Measurements from ENCODE around the gene TNFRSF12A. TPM values are rescaled to one million over a fixed set of nuclear protein-coding genes. Genes with fewer than 3 reads are reported as not detected.

Gene TNFRSF12A
- total and polyA plus RNA-seq, 7 experiments from 2014 or later: 0.57 to 5.9 (median 1.1) TPM; not detected in 2

- peaks cover 0 to 11% (median 0%) of the 10 kb centered on the region in 5 donors for H3K36me3 Mint-ChIP-seq
- ATAC-seq: peak; percentile 17
- no peaks in the 10 kb centered on the region for H3K9me3 Mint-ChIP-seq
- ChIA-PET POLR2A (interaction anchor here (0.6 to 1.9 kb wide), 11 partner anchors 9 to 415 kb away, joined by 3 to 8 read pairs (median 4); partner anchors contain the start of genes TNFRSF12A and ZNF213), CTCF (interaction anchor here (0.6 to 9.2 kb wide), 8 partner anchors 9 to 105 kb away, joined by 3 to 98 read pairs (median 11); partner anchors contain the start of genes CLDN6, TNFRSF12A and ZNF213)
- peaks cover 15 to 35% (median 25%) of the 10 kb centered on the region in 7 donors for H3K4me1 Mint-ChIP-seq
- H3K4me3 ChIP-seq (ENCODE audit: low read length): peak overlapping the region; percentile 43
- H3K27ac Mint-ChIP-seq: peak overlapping the region in 3 of 9 donors; percentile 26 to 60 (median 40)
- H3K27ac ChIP-seq (ENCODE audit: low read depth, low read length): no peak overlapping the region
- H3K27me3 ChIP-seq (ENCODE audit: control insufficient read depth in 2 of 2, insufficient read depth in 2 of 2, low read length in 2 of 2): peaks cover 6 to 9% of the 10 kb centered on the region in 2 donors
- intact Hi-C loops (cut with micrococcal nuclease): loop anchor here (2.0 to 10.0 kb wide), 5 partner anchors 15 to 495 kb away; partner anchors contain the start of genes CEMP1 (in 1 of the 2) and PDPK1 (in 1 of the 2)
- peaks cover 32 to 48% (median 36%) of the 10 kb centered on the region in 5 donors for H3K27me3 Mint-ChIP-seq
- H3K36me3 ChIP-seq (ENCODE audit: control insufficient read depth in 2 of 3, insufficient read depth in 3 of 3, low read length in 3 of 3): peaks cover 0 to 20% (median 0%) of the 10 kb centered on the region in 3 experiments
- no peaks in the 10 kb centered on the region for H3K9me3 ChIP-seq (ENCODE audit: control insufficient read depth in 2 of 3, low read length in 3 of 3)
- DNase-seq: peak in 1 of 9 donors; percentile 68
- peaks cover 18% of the 10 kb centered on the region in 2 donors for H3K4me1 ChIP-seq (ENCODE audit: control insufficient read depth in 2 of 2, insufficient read depth in 2 of 2, low read length in 2 of 2)
- peak overlapping the region; percentile 50 to 82 (median 70) for H3K4me3 Mint-ChIP-seq
Observed at GRCh38 chr16:3029491-3030221, 9.5 kb downstream of the TNFRSF12A start.

GRCh38 chr16:3030222-3031212 lies 10.3 kb downstream of the TNFRSF12A start:
- intact Hi-C loops (cut with micrococcal nuclease): loop anchor here (1.0 to 2.0 kb wide), 6 partner anchors 14 to 136 kb away; no protein-coding TSS in a partner anchor
- no peak overlapping the region for H3K27ac ChIP-seq (ENCODE audit: low read depth, low read length)
- ChIA-PET CTCF (interaction anchor here (0.6 to 9.2 kb wide), 10 partner anchors 8 to 573 kb away, joined by 3 to 98 read pairs (median 6); partner anchors contain the start of gene ZNF213), POLR2A (interaction anchor here (0.7 to 2.7 kb wide), 11 partner anchors 9 to 135 kb away, joined by 3 to 10 read pairs (median 6); partner anchors contain the start of genes MMP25, TNFRSF12A and ZNF213)
- ATAC-seq: no peak
- peaks cover 18% of the 10 kb centered on the region in 2 donors for H3K4me1 ChIP-seq (ENCODE audit: control insufficient read depth in 2 of 2, insufficient read depth in 2 of 2, low read length in 2 of 2)
- no peaks in the 10 kb centered on the region for H3K9me3 ChIP-seq (ENCODE audit: control insufficient read depth in 2 of 3, low read length in 3 of 3)
- Mint-ChIP-seq H3K36me3 (peaks cover 0 to 11% (median 0%) of the 10 kb centered on the region in 5 donors), H3K9me3 (no peaks in the 10 kb centered on the region), H3K4me1 (peaks cover 15 to 35% (median 25%) of the 10 kb centered on the region in 7 donors), H3K27ac (peak overlapping the region in 3 of 9 donors; percentile 26 to 53 (median 40)), H3K27me3 (peaks cover 36 to 55% (median 43%) of the 10 kb centered on the region in 5 donors), H3K4me3 (peak overlapping the region in 9 of 10 donors; percentile 50 to 82 (median 71))
- peaks cover 0 to 20% (median 0%) of the 10 kb centered on the region in 3 experiments for H3K36me3 ChIP-seq (ENCODE audit: control insufficient read depth in 2 of 3, insufficient read depth in 3 of 3, low read length in 3 of 3)
- DNase-seq: no peak
- H3K4me3 ChIP-seq (ENCODE audit: low read length): no peak overlapping the region
- peaks cover 8 to 11% of the 10 kb centered on the region in 2 donors for H3K27me3 ChIP-seq (ENCODE audit: control insufficient read depth in 2 of 2, insufficient read depth in 2 of 2, low read length in 2 of 2)

GRCh38 chr16:3032624-3033023 lies 12.5 kb downstream of the TNFRSF12A start:
- Histone ChIP-seq H3K27ac (ENCODE audit: low read depth, low read length) (no peak overlapping the region), H3K27me3 (ENCODE audit: control insufficient read depth in 2 of 2, insufficient read depth in 2 of 2, low read length in 2 of 2) (peaks cover 11 to 27% of the 10 kb centered on the region in 2 donors), H3K4me1 (ENCODE audit: control insufficient read depth in 2 of 2, insufficient read depth in 2 of 2, low read length in 2 of 2) (peaks cover 18 to 25% of the 10 kb centered on the region in 2 donors), H3K4me3 (ENCODE audit: low read length) (no peak overlapping the region), H3K9me3 (ENCODE audit: control insufficient read depth in 2 of 3, low read length in 3 of 3) (no peaks in the 10 kb centered on the region), H3K36me3 (ENCODE audit: control insufficient read depth in 2 of 3, insufficient read depth in 3 of 3, low read length in 3 of 3) (no peaks in the 10 kb centered on the region)
- Mint-ChIP-seq H3K27me3 (peaks cover 49 to 68% (median 53%) of the 10 kb centered on the region in 5 donors), H3K27ac (peak overlapping the region in 1 of 9 donors; percentile 31), H3K36me3 (no peaks in the 10 kb centered on the region), H3K4me1 (peaks cover 15 to 39% (median 29%) of the 10 kb centered on the region in 7 donors), H3K4me3 (no peak overlapping the region), H3K9me3 (no peaks in the 10 kb centered on the region)
- ChIA-PET POLR2A (interaction anchor here (0.6 to 2.7 kb wide), 4 partner anchors 12 to 90 kb away, joined by 3 to 10 read pairs (median 6); partner anchors contain the start of genes IL32, MMP25 and TNFRSF12A), CTCF (interaction anchor here (0.6 to 9.2 kb wide), 9 partner anchors 16 to 429 kb away, joined by 3 to 98 read pairs (median 3); no protein-coding TSS in a partner anchor)
- intact Hi-C loops (cut with micrococcal nuclease): no loop called here
- no peak for ATAC-seq
- no peak for DNase-seq

- intact Hi-C loops (cut with micrococcal nuclease): no loop called here
- H3K9me3 Mint-ChIP-seq: no peaks in the 10 kb centered on the region
- peak overlapping the region in 1 of 9 donors; percentile 38 for H3K27ac Mint-ChIP-seq
- DNase-seq (no peak), ATAC-seq (no peak)
- H3K36me3 ChIP-seq (ENCODE audit: control insufficient read depth in 2 of 3, insufficient read depth in 3 of 3, low read length in 3 of 3): no peaks in the 10 kb centered on the region
- peaks cover 0 to 6% of the 10 kb centered on the region in 2 donors for H3K4me1 ChIP-seq (ENCODE audit: control insufficient read depth in 2 of 2, insufficient read depth in 2 of 2, low read length in 2 of 2)
- peak overlapping the region in 6 of 10 donors; percentile 32 to 60 (median 44) for H3K4me3 Mint-ChIP-seq
- peaks cover 58 to 80% (median 67%) of the 10 kb centered on the region in 5 donors for H3K27me3 Mint-ChIP-seq
- no peak overlapping the region for H3K4me3 ChIP-seq (ENCODE audit: low read length)
- peaks cover 0 to 23% (median 11%) of the 10 kb centered on the region in 7 donors for H3K4me1 Mint-ChIP-seq
- H3K27ac ChIP-seq (ENCODE audit: low read depth, low read length): no peak overlapping the region
- H3K36me3 Mint-ChIP-seq: no peaks in the 10 kb centered on the region
- ChIA-PET POLR2A (interaction anchor here (1.0 to 1.6 kb wide), 4 partner anchors 10 to 94 kb away, joined by 3 to 5 read pairs (median 4); partner anchors contain the start of gene MMP25), CTCF (interaction anchor here (0.6 to 1.8 kb wide), 3 partner anchors 23 to 60 kb away, joined by 3 to 6 read pairs (median 4); no protein-coding TSS in a partner anchor)
- no peaks in the 10 kb centered on the region for H3K9me3 ChIP-seq (ENCODE audit: control insufficient read depth in 2 of 3, low read length in 3 of 3)
- peaks cover 18 to 33% of the 10 kb centered on the region in 2 donors for H3K27me3 ChIP-seq (ENCODE audit: control insufficient read depth in 2 of 2, insufficient read depth in 2 of 2, low read length in 2 of 2)
Observed at GRCh38 chr16:3035289-3035971, 15.3 kb downstream of the TNFRSF12A start.

GRCh38 chr16:3035972-3036725 lies 16.0 kb downstream of the TNFRSF12A start:
- peak overlapping the region in 1 of 9 donors; percentile 29 for H3K27ac Mint-ChIP-seq

More at GRCh38 chr16:3035972-3036725, 16.0 kb downstream of the TNFRSF12A start:
- H3K9me3 ChIP-seq (ENCODE audit: control insufficient read depth in 2 of 3, low read length in 3 of 3): no peaks in the 10 kb centered on the region
- peaks cover 18 to 36% of the 10 kb centered on the region in 2 donors for H3K27me3 ChIP-seq (ENCODE audit: control insufficient read depth in 2 of 2, insufficient read depth in 2 of 2, low read length in 2 of 2)
- no peaks in the 10 kb centered on the region for H3K36me3 ChIP-seq (ENCODE audit: control insufficient read depth in 2 of 3, insufficient read depth in 3 of 3, low read length in 3 of 3)
- Mint-ChIP-seq H3K4me3 (peak overlapping the region in 6 of 10 donors; percentile 32 to 60 (median 44)), H3K36me3 (no peaks in the 10 kb centered on the region), H3K4me1 (peaks cover 0 to 21% (median 9%) of the 10 kb centered on the region in 7 donors), H3K9me3 (no peaks in the 10 kb centered on the region), H3K27me3 (peaks cover 64 to 82% (median 65%) of the 10 kb centered on the region in 5 donors)
- no peak overlapping the region for H3K27ac ChIP-seq (ENCODE audit: low read depth, low read length)
- intact Hi-C loops (cut with micrococcal nuclease): no loop called here
- DNase-seq: no peak
- POLR2A ChIA-PET: interaction anchor here (1.6 kb wide), 2 partner anchors 12 to 32 kb away, joined by 5 to 7 read pairs; no protein-coding TSS in a partner anchor
- peaks cover 0 to 6% of the 10 kb centered on the region in 2 donors for H3K4me1 ChIP-seq (ENCODE audit: control insufficient read depth in 2 of 2, insufficient read depth in 2 of 2, low read length in 2 of 2)
- ATAC-seq: no peak
- CTCF ChIA-PET: interaction anchor here (0.6 to 1.8 kb wide), 3 partner anchors 22 to 60 kb away, joined by 3 to 6 read pairs (median 4); no protein-coding TSS in a partner anchor
- H3K4me3 ChIP-seq (ENCODE audit: low read length): no peak overlapping the region
